ENCODE data around the gene MAP3K14. TPM values are rescaled to one million over a fixed set of nuclear protein-coding genes. Genes with fewer than 3 reads are reported as not detected.

The MAP3K14 gene
- total RNA-seq, result 1 to 10 TPM; 2.1 to 2.3 TPM

GRCh38 chr17:45316434-45317110 is at the start of gene MAP3K14:
MAP3K14 (minus strand) TSS chr17:45317020; CDS start chr17:45290745, 26,275 bp downstream.

GRCh38 chr17:45261577-45262515 is 55.0 kb downstream of the MAP3K14 start, which contains the start of gene SPATA32:
SPATA32 (minus strand) TSS chr17:45262094; CDS start chr17:45262016, 78 bp downstream.

GRCh38 chr17:45221081-45222013 is 95.5 kb downstream of the MAP3K14 start, which contains the start of gene FMNL1:
FMNL1 (plus strand) TSS chr17:45221885; CDS start chr17:45222125, 240 bp downstream.

Other genes starting within 250 kb of the MAP3K14 start
- gene PLCD3, start 184.5 kb downstream of the MAP3K14 start, total RNA-seq, result 10 to 100 TPM; 15.8 to 27.6 TPM
- gene ACBD4, start 181.3 kb downstream of the MAP3K14 start, total RNA-seq, result 10 to 100 TPM in 1 of 2 donors, 1 to 10 TPM in 1; 5.0 to 11.4 TPM
- 10 to 100 TPM; 12.0 to 14.0 TPM for gene HEXIM1, start 168.5 kb downstream of the MAP3K14 start, total RNA-seq
- 10 to 100 TPM; 11.7 to 13.4 TPM for gene HEXIM2, start 155.1 kb downstream of the MAP3K14 start, total RNA-seq
- gene FMNL1, start 95.1 kb downstream of the MAP3K14 start, total RNA-seq, result 1 to 10 TPM; 5.2 to 6.7 TPM
- gene SPATA32, start 54.9 kb downstream of the MAP3K14 start, total RNA-seq, result not detected
- gene ARHGAP27, start 115.8 kb upstream of the MAP3K14 start, total RNA-seq, result 1 to 10 TPM; 2.4 to 4.3 TPM
- 10 to 100 TPM; 17.0 to 23.7 TPM for gene PLEKHM1, start 173.7 kb upstream of the MAP3K14 start, total RNA-seq

All from melanocyte of skin (primary cell).